Right cardiac atrium (tissue), 5 donors: ENCODE measurements around the gene FAM131B. TPM values are rescaled to one million over a fixed set of nuclear protein-coding genes. Genes with fewer than 3 reads are reported as not detected.

Source experiments
- ATAC-seq, 2 donors: fragments of 200-7000 bp; cut with Tn5 transposase; one replicate each; pipeline versions ENCODE4 v1.8.0 to v1.9.1; 2020; ENCODE audit warnings: moderate library complexity in 2 of 2, mild to moderate bottlenecking in 1 of 2
- DNase-seq, 3 donors: peaks; one replicate each; pipeline ENCODE4 v3.0.0-alpha.2; 2020
- H3K27ac ChIP-seq: one replicate; pipeline ENCODE4 v1.5.1; 2013; ENCODE audit warnings: mild to moderate bottlenecking, low read length, control low read depth, moderate library complexity
- H3K27me3 ChIP-seq: one replicate; pipeline ENCODE4 v1.6.1; 2013; ENCODE audit not compliant: control insufficient read depth, insufficient read depth
- H3K4me1 ChIP-seq: one replicate; pipeline ENCODE4 v1.6.1; 2013; ENCODE audit warnings: low read length; ENCODE audit not compliant: control insufficient read depth, insufficient read depth
- H3K4me3 ChIP-seq: one replicate; pipeline ENCODE4 v1.5.1; 2013; ENCODE audit warnings: low read length, control low read depth
- H3K9me3 ChIP-seq: one replicate; pipeline ENCODE4 v1.6.1; 2013; ENCODE audit warnings: low read length; ENCODE audit not compliant: control insufficient read depth
- WGBS: extraction: QIAGEN DNeasy Blood & Tissue Kit; methylation state at CpG from one replicate; pipeline ENCODE4 v1.1.7; 2013; 5-methylcytosine and 5-hydroxymethylcytosine counted together
- intact Hi-C, 4 donors: fragments of 100-400 bp; cut with DNase I; formaldehyde crosslinking; loops; one replicate each; pipeline versions ENCODE4 v1.11.0 to v1.14.0; 2022 to 2023
- microRNA-seq, 2 donors: library from miRNA; unstranded; fragments of <30 nt; microRNA quantifications; one replicate each; pipeline ENCODE4 v1.2.0, GENCODE V29; 2020 to 2021
- polyA plus RNA-seq: library from polyadenylated mRNA; stranded (reverse); fragments of 200-250 nt; gene quantifications from one replicate; pipeline ENCODE4 v1.2.3, GENCODE V29; 2013
- total RNA-seq, 4 donors: library from RNA; stranded (reverse); fragmentation: NEBNext Ultra II Directional; extraction: Animal tissue kit (Norgen Biotek cat#: 25700); gene quantifications; one replicate each; pipeline ENCODE4 v1.2.1, GENCODE V29; 2021
- donor health status: healthy with polysubstance abuse.
- donor health status: DM: no; HTN: yes; CAD: no.
- donor health status: DM: no; HTN: no; CAD: no.
- donor health status: DM: no; HTN: yes; CAD: no; lungs with severe emphysema.
- donor health status: DM: yes; HTN: yes; CAD: no.

FAM131B gene
- total and polyA plus RNA-seq, 5 donors: 0.21 to 0.51 (median 0.36) TPM

- peak in 1 of 3 donors; percentile 54 for DNase-seq
- Histone ChIP-seq H3K4me3 (no peak overlapping the region), H3K4me1 (no peaks in the 10 kb centered on the region), H3K9me3 (no peaks in the 10 kb centered on the region), H3K27me3 (no peaks in the 10 kb centered on the region), H3K27ac (no peak overlapping the region)
- WGBS: 53% methylated on average over 5 of the region's 5 CpGs
- peak; percentile 10 to 55 for ATAC-seq
- intact Hi-C loops: no loop called here
These were observed 43.9 kb downstream of the FAM131B start for GRCh38 chr7:143318661-143319060.

DNA sequence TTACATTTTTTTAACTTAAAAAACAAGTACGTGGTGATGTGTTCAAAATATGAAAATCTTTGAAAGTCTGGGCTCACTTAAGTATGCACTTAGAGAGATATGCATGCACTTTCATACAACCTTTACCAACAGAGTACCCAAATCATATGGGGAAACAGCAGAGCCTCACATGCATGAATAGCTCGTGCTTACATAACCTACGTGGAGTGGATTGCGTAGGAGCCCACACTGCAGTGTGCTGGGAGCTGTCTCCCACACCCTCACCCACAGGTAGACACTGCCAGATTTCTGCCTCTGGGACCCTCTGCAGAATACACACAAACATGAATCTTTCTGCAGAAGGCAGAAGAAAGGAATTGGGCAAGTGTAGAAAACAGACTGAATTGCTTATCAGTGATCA, 46.0 kb downstream of the FAM131B start:
- ATAC-seq (no peak), DNase-seq (no peak)
- H3K27me3 ChIP-seq: no peaks in the 10 kb centered on the region
- no peak overlapping the region for H3K27ac ChIP-seq
- intact Hi-C loops: no loop called here
- no peaks in the 10 kb centered on the region for H3K4me1 ChIP-seq
- no peaks in the 10 kb centered on the region for H3K9me3 ChIP-seq
- H3K4me3 ChIP-seq: no peak overlapping the region
- 83% methylated on average over 4 of the region's 4 CpGs for WGBS

GRCh38 chr7:143315776-143316175, 46.7 kb downstream of the FAM131B start, which contains the start of gene CLCN1:
Gene CLCN1 (plus strand): TSS chr7:143316111. CDS start chr7:143316213, 102 bp downstream.
- H3K27ac ChIP-seq: no peak within 1 kb of the TSS
- WGBS: 72% methylated on average over 5 of the region's 5 CpGs
- no peaks in the 10 kb centered on the region for H3K4me1 ChIP-seq
- H3K4me3 ChIP-seq: no peak within 1 kb of the TSS
- DNase-seq (no peak), ATAC-seq (no peak)
- no peaks in the 10 kb centered on the region for H3K27me3 ChIP-seq
- H3K9me3 ChIP-seq: no peaks in the 10 kb centered on the region
- intact Hi-C loops: no loop called here

- ATAC-seq: no peak
- Histone ChIP-seq H3K27ac (no peak overlapping the region), H3K4me3 (no peak overlapping the region), H3K4me1 (no peaks in the 10 kb centered on the region), H3K9me3 (no peaks in the 10 kb centered on the region), H3K27me3 (no peaks in the 10 kb centered on the region)
- no peak for DNase-seq
- intact Hi-C loops: no loop called here
These were observed 48.4 kb downstream of the FAM131B start for GRCh38 chr7:143314127-143314526.

DNA sequence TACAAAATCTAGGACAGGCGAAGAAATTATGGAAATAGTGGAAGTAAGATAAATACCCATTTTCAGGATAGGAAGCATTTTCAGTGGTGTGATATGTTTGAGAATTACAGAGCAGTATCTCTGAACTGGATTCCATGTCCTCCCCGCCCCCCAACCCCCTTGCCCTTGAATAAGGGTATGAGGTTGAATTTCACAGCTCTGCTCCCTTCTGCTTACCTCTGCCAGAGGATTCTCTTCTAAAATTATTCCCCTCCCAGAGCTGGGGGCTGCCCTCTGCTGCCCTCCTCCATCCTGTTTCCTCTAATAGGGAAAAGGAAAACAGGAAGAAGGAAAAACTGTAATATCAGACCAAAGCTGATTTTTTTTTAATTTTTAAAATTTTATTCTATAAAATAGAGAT, 53.9 kb downstream of the FAM131B start:
- WGBS: 86% methylated on average over 2 of the region's 2 CpGs
- ATAC-seq (no peak), DNase-seq (no peak)
- peaks cover 1% of the 10 kb centered on the region for H3K4me1 ChIP-seq
- no peaks in the 10 kb centered on the region for H3K9me3 ChIP-seq
- no peaks in the 10 kb centered on the region for H3K27me3 ChIP-seq
- intact Hi-C loops: loop anchor here in 1 of 4 donors (5.0 kb wide), 1 partner anchor 66 kb away; no protein-coding TSS in a partner anchor
- no peak overlapping the region for H3K27ac ChIP-seq
- no peak overlapping the region for H3K4me3 ChIP-seq

DNA sequence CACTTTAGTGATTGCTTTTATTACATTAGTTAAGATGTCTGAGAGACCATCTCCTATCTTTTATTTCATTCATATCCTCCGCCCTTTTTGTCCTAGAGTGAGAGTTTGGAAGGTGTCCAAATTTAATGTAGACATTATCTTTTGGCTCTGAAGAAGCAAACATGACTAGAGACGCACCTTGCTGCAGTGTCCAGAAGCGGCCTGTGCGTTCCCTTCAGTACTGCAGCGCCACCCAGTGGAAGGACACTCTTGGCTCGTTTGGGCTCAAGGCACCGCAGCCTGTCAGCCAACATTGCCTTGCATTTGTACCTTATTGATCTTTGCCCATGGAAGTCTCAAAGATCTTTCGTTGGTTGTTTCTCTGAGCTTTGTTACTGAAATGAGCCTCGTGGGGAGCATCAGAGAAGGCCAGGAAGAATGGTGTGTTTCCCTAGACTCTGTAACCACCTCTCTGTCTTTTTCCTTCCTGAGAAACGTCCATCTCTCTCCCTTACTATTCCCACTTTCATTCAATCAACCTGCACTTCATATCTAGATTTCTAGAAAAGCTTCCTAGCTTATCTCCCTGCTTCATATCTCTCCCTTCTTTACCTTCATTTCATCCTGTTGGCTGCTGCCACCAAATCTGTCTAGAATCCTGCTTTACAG, 57.0 kb downstream of the FAM131B start:
- Histone ChIP-seq H3K27ac (no peak overlapping the region), H3K4me3 (no peak overlapping the region), H3K9me3 (no peaks in the 10 kb centered on the region), H3K4me1 (peaks cover 1% of the 10 kb centered on the region), H3K27me3 (no peaks in the 10 kb centered on the region)
- 49% methylated on average over 10 of the region's 10 CpGs for WGBS
- peak; percentile 76 to 89 (median 88) for DNase-seq
- intact Hi-C loops: loop anchor here in 2 of 4 donors (2.0 to 5.0 kb wide), 2 partner anchors 63 to 65 kb away; no protein-coding TSS in a partner anchor
- ATAC-seq: peak; percentile 86

DNA sequence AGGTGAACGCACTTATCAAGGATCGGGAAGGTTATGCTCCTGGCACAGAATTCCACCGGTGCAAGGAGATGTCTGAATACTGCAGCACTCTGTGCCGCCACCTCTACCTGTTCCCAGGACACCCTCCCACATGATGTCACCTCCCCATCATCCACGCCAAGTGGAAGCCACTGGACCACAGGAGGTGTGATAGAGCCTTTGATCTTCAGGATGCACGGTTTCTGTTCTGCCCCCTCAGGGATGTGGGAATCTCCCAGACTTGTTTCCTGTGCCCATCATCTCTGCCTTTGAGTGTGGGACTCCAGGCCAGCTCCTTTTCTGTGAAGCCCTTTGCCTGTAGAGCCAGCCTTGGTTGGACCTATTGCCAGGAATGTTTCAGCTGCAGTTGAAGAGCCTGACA, 57.6 kb downstream of the FAM131B start:
- no peak for ATAC-seq
- H3K27ac ChIP-seq: no peak overlapping the region
- H3K27me3 ChIP-seq: no peaks in the 10 kb centered on the region
- intact Hi-C loops: loop anchor here in 3 of 4 donors (2.0 to 5.0 kb wide), 2 partner anchors 63 to 64 kb away; no protein-coding TSS in a partner anchor
- no peaks in the 10 kb centered on the region for H3K9me3 ChIP-seq
- no peak overlapping the region for H3K4me3 ChIP-seq
- WGBS: 84% methylated on average over 6 of the region's 6 CpGs
- peaks cover 1% of the 10 kb centered on the region for H3K4me1 ChIP-seq
- no peak for DNase-seq

GRCh38 chr7:143303733-143304132, 58.8 kb downstream of the FAM131B start:
- WGBS: 96% methylated on average over 10 of the region's 10 CpGs
- ATAC-seq (no peak), DNase-seq (no peak)
- Histone ChIP-seq H3K4me1 (peaks cover 1% of the 10 kb centered on the region), H3K9me3 (no peaks in the 10 kb centered on the region), H3K27me3 (no peaks in the 10 kb centered on the region), H3K4me3 (no peak overlapping the region), H3K27ac (no peak overlapping the region)
- intact Hi-C loops: loop anchor here in 2 of 4 donors (2.0 to 5.0 kb wide), 2 partner anchors 61 to 63 kb away; no protein-coding TSS in a partner anchor

Small RNA genes within 50 kb of the gene (microRNA-seq; reads per million reads assigned to microRNA genes)
- 0 reads per million in 2 donors for gene MIR6892

Other genes starting within 250 kb of the FAM131B start
- gene PIP, start 230.6 kb downstream of the FAM131B start, total RNA-seq: not detected
- not detected for gene PIP, start 230.6 kb downstream of the FAM131B start, polyA plus RNA-seq
- gene TAS2R39, start 179.3 kb downstream of the FAM131B start, total RNA-seq: not detected
- not detected for gene TAS2R39, start 179.3 kb downstream of the FAM131B start, polyA plus RNA-seq
- gene TAS2R40, start 140.7 kb downstream of the FAM131B start, total RNA-seq: not detected
- gene TAS2R40, start 140.7 kb downstream of the FAM131B start, polyA plus RNA-seq: not detected
- 100 to 1,000 TPM; 182 to 249 (median 234) TPM for gene GSTK1, start 99.3 kb downstream of the FAM131B start, total RNA-seq
- gene GSTK1, start 99.3 kb downstream of the FAM131B start, polyA plus RNA-seq: 280 TPM
- 1 to 10 TPM; 3.6 to 5.9 (median 4.5) TPM for gene TMEM139, start 77.8 kb downstream of the FAM131B start, total RNA-seq
- 10.9 TPM for gene TMEM139, start 77.8 kb downstream of the FAM131B start, polyA plus RNA-seq
- 10 to 100 TPM in 3 of 4 donors, 1 to 10 TPM in 1; 9.2 to 10.6 (median 10.2) TPM for gene CASP2, start 74.4 kb downstream of the FAM131B start, total RNA-seq
- 4.5 TPM for gene CASP2, start 74.4 kb downstream of the FAM131B start, polyA plus RNA-seq
- not detected for gene CLCN1, start 46.6 kb downstream of the FAM131B start, total RNA-seq
- not detected for gene CLCN1, start 46.6 kb downstream of the FAM131B start, polyA plus RNA-seq
- 100 to 1,000 TPM in 1 of 4 donors, 10 to 100 TPM in 3; 80.1 to 127 (median 92.6) TPM for gene ZYX, start 18.6 kb upstream of the FAM131B start, total RNA-seq
- gene ZYX, start 18.6 kb upstream of the FAM131B start, polyA plus RNA-seq: 74.7 TPM
- under 1 TPM in 2 of 4 donors, not detected in 2; 0.46 to 0.56 TPM for gene EPHA1, start 46.1 kb upstream of the FAM131B start, total RNA-seq
- gene EPHA1, start 46.1 kb upstream of the FAM131B start, polyA plus RNA-seq: 0.02 TPM
- not detected for gene TAS2R60, start 80.7 kb upstream of the FAM131B start, total RNA-seq
- gene TAS2R60, start 80.7 kb upstream of the FAM131B start, polyA plus RNA-seq: not detected
- gene TAS2R41, start 115.2 kb upstream of the FAM131B start, total RNA-seq: not detected
- not detected for gene TAS2R41, start 115.2 kb upstream of the FAM131B start, polyA plus RNA-seq
- under 1 TPM in 1 of 4 donors, not detected in 3; 0.19 TPM for gene CTAGE15, start 209.1 kb upstream of the FAM131B start, total RNA-seq
- gene CTAGE15, start 209.1 kb upstream of the FAM131B start, polyA plus RNA-seq: 0.02 TPM